ENCODE measurements around the gene PLBD2. TPM values are rescaled to one million over a fixed set of nuclear protein-coding genes. Genes with fewer than 3 reads are reported as not detected.

PLBD2 gene
- total RNA-seq, 1 donor from 2014 or later, result 30.8 TPM

DNA sequence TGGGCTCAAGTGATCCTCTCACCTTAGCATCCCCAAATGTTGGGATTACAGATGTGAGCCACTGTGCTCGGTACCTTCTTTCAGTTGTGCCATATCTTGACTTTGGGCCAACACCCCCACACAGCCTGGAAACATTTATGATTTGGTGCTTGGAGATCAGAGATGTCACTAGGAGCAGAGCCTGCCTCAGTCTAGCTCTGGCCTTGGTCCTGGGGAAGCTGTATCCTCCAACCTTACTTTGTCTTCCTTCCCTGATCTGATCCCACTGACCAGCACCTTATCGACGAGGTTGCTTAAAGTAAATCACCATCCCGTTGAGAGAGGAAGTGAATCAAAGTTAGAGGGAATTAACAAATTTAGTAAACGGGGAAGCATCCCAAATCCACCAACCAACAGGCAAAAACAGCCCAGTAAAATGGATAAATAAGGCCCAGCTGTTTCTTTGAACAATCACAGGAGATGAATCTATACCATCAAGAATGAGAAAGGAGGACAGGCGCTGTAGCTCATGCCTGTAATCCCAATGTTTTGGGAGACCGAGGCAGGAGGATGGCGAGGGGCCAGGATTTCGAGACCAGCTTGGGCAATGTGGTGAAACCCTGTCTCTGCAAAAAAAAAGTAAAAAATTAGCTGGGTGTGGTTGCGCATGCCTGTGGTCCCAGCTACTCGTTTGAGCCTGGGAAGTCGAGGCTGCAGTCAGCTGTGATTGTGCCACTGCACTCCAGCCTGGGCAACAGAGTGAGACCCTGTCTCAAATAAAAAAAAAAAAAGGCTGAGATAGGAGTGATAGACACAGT is 3.4 kb downstream of the PLBD2 start:
- intact Hi-C loops (cut with DNase I), result no loop called here

GRCh38 chr12:113364698-113365097 is 6.3 kb downstream of the PLBD2 start:
- intact Hi-C loops (cut with DNase I), result no loop called here
- DNase-seq (ENCODE audit: low spot score), result no peak

More for the DNA sequence above, 3.4 kb downstream of the PLBD2 start:
- no peak for DNase-seq (ENCODE audit: low spot score)

DNA sequence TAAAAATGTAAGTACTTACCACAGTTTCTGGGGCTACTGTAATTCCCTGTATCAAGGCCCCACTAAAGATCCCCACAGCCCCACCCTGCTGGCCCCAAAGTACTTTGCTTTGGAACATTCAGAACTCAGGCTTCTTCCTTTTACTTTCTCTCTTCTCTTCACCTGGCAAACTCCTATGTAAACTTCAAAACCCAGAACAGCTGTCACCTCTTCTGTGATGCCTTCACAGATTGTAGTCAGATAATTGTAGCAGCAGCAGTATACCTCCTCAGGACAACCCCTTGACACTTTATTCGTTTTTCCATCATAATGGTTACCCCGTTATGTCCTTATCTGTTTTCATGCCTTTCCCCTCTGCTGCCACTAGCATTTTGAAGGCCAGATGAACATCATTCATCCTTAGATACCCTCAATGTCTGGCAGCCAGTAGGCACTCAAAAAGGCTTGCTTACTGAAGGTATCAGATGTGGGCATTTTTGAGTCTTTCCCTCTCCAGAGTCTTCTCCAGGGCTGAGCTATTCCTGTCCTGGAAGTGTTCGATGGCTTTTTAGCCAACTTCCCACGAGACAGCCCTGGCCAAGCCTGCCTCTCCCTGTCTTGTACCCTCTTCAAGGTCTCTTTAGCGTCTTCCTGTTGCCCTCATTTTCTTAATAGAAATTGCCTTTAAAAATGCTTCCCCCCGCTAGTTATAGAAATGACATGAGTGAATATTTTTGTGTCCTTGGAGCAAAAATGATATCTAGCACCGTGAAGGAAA is 7.4 kb downstream of the PLBD2 start:
- no peak for DNase-seq (ENCODE audit: low spot score)
- intact Hi-C loops (cut with DNase I), result no loop called here

GRCh38 chr12:113366827-113367226 is 8.4 kb downstream of the PLBD2 start:
- DNase-seq (ENCODE audit: low spot score), result no peak
- intact Hi-C loops (cut with DNase I), result no loop called here

DNA sequence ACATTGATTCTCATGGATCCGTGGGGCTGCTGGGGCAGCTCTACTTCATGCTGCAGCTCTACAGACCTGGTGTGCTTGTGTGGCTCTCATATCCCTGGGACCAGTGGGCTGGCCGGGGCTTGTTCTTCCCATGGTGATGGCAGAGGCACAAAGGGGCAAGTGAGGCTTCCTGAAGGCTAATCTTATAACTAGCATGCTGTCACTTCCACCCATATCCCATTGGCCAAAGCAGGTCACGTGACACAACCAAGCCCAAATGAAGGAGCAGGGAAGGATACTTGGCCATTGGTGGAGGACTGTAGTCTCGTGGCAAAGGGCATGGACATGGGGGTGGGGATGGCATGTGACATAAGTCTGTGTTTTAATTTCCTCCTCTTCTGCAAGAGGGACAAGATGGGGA is 9.9 kb downstream of the PLBD2 start:
- intact Hi-C loops (cut with DNase I), result no loop called here

DNA sequence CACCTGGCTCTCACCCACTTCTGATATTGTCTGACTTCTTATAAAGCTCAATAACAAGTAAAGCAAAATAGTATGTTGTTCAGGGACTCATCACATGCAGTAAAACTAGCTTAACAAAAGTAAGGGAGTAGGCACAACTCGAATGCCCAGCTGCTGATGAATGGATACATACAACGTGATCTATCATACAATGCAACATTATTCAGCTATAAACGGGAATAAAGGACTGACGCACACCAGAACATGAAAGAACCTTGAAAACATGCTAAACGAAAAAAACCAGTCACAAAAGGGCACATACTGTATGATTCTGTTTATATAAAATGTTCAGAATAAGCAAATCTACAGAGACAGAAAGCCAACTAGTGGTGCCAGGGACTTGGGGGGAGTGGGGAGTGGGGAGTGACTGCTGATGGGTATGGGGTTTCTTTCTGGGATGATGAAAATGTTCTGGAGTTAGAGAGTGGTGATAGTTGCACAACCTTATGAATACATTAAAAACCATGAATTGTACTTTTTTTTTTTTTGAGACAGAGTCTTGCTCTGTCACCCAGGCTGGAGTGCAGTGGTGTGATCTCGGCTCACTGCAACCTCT is 11.1 kb downstream of the PLBD2 start:
- intact Hi-C loops (cut with DNase I), result no loop called here
- DNase-seq (ENCODE audit: low spot score), result no peak

More for the DNA sequence above, 9.9 kb downstream of the PLBD2 start:
- DNase-seq (ENCODE audit: low spot score), result no peak

GRCh38 chr12:113370923-113371682 is 12.7 kb downstream of the PLBD2 start:
- no peak for DNase-seq (ENCODE audit: low spot score)
- intact Hi-C loops (cut with DNase I), result no loop called here

DNA sequence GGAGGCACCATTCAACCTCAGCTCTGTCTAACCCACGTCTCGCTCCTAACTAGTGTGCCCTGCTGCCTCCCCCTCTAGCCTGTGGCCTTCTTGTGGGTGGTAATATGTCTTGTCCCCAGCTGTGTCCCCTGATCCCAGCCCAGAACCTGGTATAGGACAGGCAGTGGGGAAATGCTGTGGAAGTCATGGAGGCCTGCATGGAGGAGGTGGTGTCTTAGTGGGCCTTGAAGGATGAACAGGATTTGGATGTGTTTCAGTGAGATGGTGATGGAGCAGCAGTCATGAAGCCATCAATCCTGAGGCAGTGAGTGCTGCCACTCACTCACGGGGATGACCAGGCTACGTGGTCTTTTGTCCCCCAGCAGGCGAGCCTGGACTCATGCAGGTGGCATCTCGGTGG is 13.4 kb downstream of the PLBD2 start:
- intact Hi-C loops (cut with DNase I), result no loop called here

GRCh38 chr12:113372371-113372770 is 14.0 kb downstream of the PLBD2 start:
- intact Hi-C loops (cut with DNase I), result no loop called here
- no peak for DNase-seq (ENCODE audit: low spot score)

More for the DNA sequence above, 13.4 kb downstream of the PLBD2 start:
- no peak for DNase-seq (ENCODE audit: low spot score)

GRCh38 chr12:113373440-113373839 is 15.1 kb downstream of the PLBD2 start:
- intact Hi-C loops (cut with DNase I), result no loop called here
- no peak for DNase-seq (ENCODE audit: low spot score)

- intact Hi-C loops (cut with DNase I), result no loop called here
- no peak for DNase-seq (ENCODE audit: low spot score)
These were observed 15.6 kb downstream of the PLBD2 start for GRCh38 chr12:113373969-113374368.

DNA sequence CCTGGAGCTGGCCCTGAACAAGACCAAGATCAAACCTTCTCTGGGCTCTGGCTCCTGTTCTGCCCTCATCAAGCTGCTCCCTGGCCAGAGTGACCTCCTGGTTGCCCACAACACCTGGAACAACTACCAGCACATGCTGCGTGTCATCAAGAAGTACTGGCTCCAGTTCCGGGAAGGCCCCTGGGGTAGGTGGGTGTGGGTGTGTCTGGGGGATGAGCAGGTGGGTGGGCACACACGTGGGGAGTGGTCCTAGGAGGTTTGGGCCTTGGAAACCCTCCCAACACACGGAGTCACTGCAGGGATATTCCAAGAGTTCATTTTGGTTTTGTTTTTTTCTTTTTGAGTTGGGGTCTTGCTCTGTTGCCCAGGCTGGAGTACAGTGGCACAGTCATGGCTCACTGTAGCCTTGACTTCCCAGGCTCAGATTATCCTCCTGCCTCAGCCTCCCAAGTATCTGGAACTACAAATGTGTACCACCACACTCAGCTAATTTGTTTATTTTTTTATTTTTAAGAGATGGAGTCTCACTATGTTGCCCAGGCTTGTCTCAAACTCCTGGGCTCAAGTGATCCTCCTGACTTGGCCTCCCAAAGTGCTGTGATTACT is 16.5 kb downstream of the PLBD2 start:
- DNase-seq (ENCODE audit: low spot score), result no peak
- intact Hi-C loops (cut with DNase I), result no loop called here

- no peak for DNase-seq (ENCODE audit: low spot score)
- intact Hi-C loops (cut with DNase I), result no loop called here
These were observed 19.9 kb downstream of the PLBD2 start for GRCh38 chr12:113378291-113378690.

GRCh38 chr12:113381220-113381619 is 22.8 kb downstream of the PLBD2 start:
- intact Hi-C loops (cut with DNase I), result no loop called here
- DNase-seq (ENCODE audit: low spot score), result no peak

DNA sequence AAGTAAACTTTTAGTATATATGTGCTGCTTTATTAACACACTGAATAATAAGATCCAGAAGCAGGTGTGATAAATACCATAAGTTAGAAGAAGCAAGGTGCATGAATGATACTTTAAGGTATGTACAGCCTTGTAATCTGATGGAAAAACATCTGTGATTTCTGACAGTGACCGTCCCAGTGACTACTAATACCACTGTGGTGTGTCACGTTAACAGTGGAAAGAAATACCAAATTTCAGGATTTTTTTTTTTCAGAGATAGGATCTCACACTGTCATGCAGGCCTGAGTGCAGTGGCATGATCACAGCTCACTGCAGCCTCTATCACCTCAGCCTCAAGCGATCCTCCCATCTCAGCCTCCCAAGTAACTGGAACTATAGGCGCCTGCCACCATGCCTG is 23.8 kb downstream of the PLBD2 start:
- no peak for DNase-seq (ENCODE audit: low spot score)
- intact Hi-C loops (cut with DNase I), result no loop called here

DNA sequence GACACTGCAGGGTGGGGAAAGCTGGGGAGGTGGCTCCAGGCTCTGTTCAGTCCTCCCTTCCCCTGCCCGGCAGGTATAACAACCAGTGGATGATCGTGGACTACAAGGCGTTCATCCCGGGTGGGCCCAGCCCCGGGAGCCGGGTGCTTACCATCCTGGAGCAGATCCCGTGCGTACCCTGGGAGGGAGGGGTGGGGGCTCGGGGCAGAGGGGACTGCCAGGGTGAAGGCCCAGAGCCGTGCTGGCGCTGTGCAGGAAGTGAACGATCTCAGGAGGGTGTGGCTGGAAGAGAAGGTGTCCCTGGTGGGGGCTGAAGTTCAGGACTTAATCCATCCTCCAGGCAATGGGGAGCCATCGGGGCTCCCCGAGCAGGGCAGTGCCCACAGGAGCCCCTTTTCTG is 26.4 kb downstream of the PLBD2 start:
- intact Hi-C loops (cut with DNase I), result no loop called here
- DNase-seq (ENCODE audit: low spot score), result no peak

DNA sequence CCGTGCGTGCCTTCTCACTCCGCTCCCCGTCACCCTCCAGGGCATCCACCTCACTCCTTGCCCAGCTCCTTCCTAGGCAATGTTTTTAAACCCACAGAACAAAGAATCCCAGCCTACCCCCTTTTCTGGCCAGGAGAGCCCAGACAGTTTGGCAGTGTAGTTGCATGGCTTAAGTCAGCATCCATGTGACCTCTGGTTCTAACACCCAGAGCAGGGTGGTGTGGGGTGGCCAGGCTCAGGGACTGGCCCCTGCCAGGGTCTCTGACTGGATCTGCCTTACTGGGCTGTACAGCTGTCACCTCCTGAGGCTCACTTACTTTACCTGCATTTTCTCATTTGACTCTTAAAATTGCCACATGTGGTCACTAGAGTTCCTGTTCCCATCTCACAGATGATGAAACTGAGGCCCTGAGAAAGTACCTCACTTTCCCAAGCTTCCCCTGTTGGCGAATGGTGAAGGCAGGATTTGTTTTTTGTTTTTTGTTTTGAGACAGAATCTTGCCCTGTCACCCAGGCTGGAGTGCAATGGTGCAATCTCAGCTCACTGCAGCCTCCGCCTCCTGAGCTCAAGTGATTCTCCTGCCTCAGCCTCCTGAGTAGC is 27.0 kb downstream of the PLBD2 start:
- intact Hi-C loops (cut with DNase I), result no loop called here
- no peak for DNase-seq (ENCODE audit: low spot score)

- DNase-seq (ENCODE audit: low spot score), result no peak
- intact Hi-C loops (cut with DNase I), result no loop called here
These were observed 28.6 kb downstream of the PLBD2 start for GRCh38 chr12:113386866-113387566.

DNA sequence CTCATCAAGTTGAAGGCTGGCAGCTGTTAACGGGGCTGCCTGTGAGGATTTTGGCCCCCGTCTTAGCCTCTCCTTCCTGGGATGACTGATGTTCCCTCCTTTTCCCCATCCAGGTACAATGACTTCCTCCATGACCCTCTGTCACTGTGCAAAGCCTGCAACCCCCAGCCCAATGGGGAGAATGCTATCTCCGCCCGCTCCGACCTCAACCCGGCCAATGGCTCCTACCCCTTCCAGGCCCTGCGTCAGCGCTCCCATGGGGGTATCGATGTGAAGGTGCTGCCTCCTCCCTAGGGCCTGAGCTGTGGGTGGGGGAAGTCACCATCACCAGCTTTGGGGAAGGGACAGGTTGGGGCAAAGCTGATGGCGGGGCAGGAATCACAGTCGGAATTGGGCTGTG is 29.2 kb downstream of the PLBD2 start:
- DNase-seq (ENCODE audit: low spot score), result no peak
- intact Hi-C loops (cut with DNase I), result no loop called here
